ENCODE results near the gene C1orf210. TPM values are rescaled to one million over a fixed set of nuclear protein-coding genes. Genes with fewer than 3 reads are reported as not detected.

C1orf210 gene
- total RNA-seq (not detected in 2 replicates), polyA plus RNA-seq (not detected in 2 replicates), polyA minus RNA-seq (0.93 TPM in 1 of 2 replicates, not detected in the other)
- total RNA-seq (2013), result not detected

DNA sequence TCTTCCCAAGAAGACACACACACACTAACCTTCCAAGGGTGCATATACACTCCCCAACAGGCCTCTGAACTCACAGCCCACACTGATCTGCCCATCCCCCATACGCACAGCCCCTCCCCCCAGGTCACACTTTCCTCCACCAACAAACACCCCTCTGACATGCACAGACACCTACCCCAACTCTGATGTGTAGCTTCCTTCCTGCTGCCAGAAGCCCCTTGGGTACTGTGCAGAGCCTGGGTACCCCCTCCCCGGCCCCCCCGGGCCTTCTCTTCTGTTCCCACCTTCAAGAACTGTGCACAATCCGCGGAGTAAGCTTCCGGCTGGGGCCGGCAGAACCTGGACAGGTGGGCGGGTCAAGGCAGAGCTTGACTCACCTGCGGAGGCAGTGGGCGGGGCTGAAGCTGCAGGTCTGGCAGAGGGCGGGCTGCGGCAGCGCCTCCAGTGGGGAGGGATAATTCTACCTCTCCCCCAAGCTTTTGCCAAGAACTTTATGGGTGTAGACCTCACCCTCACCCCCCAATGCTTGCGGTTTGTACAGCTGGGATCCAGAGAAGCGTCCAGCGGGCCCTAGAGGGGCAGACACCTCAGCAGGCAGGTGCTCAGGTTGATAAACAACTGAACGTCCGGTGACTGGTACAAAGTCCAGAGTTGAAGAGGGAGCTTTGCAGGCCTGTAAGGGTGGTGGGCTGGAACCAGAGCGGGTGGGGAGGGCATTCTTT lies at the start of gene C1orf210:
Gene C1orf210, minus strand, starts transcription at position 313 of the 722 bp plus-strand sequence. CDS start 2,311 bp downstream, outside the sequence.
- no peak within 1 kb of the TSS for H3K27ac ChIP-seq (ENCODE audit: low read length in 2 of 2)
- WGBS (ENCODE audit: insufficient coverage), result 60% methylated on average over 13 of the region's 19 CpGs
- peaks cover 4% of the 10 kb centered on the region for H3K27me3 Mint-ChIP-seq
- CTCF ChIA-PET, result no interaction called here
- DNase-seq (no peak), ATAC-seq (ENCODE audit: low read depth) (no peak)
- no peaks in the 10 kb centered on the region for H3K4me1 ChIP-seq (ENCODE audit: control insufficient read depth in 2 of 2, insufficient read depth in 2 of 2, low read length in 2 of 2)
- POLR2A ChIA-PET, result no interaction called here
- H3K9me3 ChIP-seq (ENCODE audit: control extremely low read depth in 1 of 3, control insufficient read depth in 2 of 3, insufficient read depth in 1 of 3, low read length in 2 of 3), result peaks cover 0 to 5% (median 0%) of the 10 kb centered on the region in 3 donors
- H2AFZ ChIP-seq (ENCODE audit: insufficient read depth, low read depth, low read length, poor library complexity, severe bottlenecking), result no peak within 1 kb of the TSS
- H3K27ac Mint-ChIP-seq, result no peak within 1 kb of the TSS
- H3K4me3 ChIP-seq (ENCODE audit: control extremely low read depth in 1 of 5, extremely low read depth in 1 of 5, insufficient read depth in 1 of 5, low read depth in 2 of 5, low read length in 4 of 5), result no peak within 1 kb of the TSS
- no peaks in the 10 kb centered on the region for H3K36me3 ChIP-seq (replicated peaks in 1 of 2; ENCODE audit: control extremely low read depth in 1 of 2, control insufficient read depth in 1 of 2, extremely low read depth in 1 of 2, insufficient read depth in 2 of 2, low read length in 1 of 2)
- no peak within 1 kb of the TSS for H3K4me2 ChIP-seq (replicated peaks; ENCODE audit: low read depth, low read length, poor library complexity, severe bottlenecking)
- no peaks in the 10 kb centered on the region for H3K4me1 Mint-ChIP-seq
- H3K79me2 ChIP-seq (ENCODE audit: control insufficient read depth, insufficient read depth, low read length), result no peaks in the 10 kb centered on the region
- H3K27me3 ChIP-seq (replicated peaks in 1 of 4; ENCODE audit: control extremely low read depth in 1 of 4, control insufficient read depth in 3 of 4, insufficient read depth in 4 of 4, low read length in 3 of 4), result no peaks in the 10 kb centered on the region
- H3K4me3 Mint-ChIP-seq, result no peak within 1 kb of the TSS
- H3K9me3 Mint-ChIP-seq (ENCODE audit: insufficient read depth), result no peaks in the 10 kb centered on the region
- no peaks in the 10 kb centered on the region for H4K20me1 ChIP-seq (ENCODE audit: control insufficient read depth, insufficient read depth, low read length, poor library complexity, severe bottlenecking)
- intact Hi-C loops (cut with micrococcal nuclease), result no loop called here
- TF ChIP-seq, protein P1, sequence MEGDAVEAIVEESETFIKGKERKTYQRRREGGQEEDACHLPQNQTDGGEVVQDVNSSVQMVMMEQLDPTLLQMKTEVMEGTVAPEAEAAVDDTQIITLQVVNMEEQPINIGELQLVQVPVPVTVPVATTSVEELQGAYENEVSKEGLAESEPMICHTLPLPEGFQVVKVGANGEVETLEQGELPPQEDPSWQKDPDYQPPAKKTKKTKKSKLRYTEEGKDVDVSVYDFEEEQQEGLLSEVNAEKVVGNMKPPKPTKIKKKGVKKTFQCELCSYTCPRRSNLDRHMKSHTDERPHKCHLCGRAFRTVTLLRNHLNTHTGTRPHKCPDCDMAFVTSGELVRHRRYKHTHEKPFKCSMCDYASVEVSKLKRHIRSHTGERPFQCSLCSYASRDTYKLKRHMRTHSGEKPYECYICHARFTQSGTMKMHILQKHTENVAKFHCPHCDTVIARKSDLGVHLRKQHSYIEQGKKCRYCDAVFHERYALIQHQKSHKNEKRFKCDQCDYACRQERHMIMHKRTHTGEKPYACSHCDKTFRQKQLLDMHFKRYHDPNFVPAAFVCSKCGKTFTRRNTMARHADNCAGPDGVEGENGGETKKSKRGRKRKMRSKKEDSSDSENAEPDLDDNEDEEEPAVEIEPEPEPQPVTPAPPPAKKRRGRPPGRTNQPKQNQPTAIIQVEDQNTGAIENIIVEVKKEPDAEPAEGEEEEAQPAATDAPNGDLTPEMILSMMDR (IDR thresholded peaks at IDR 0.05), result no peak
- no peak for TF ChIP-seq EZH2 (IDR thresholded peaks at IDR 0.05; ENCODE audit: borderline replicate concordance, insufficient read depth, low read depth, low read length, poor library complexity, severe bottlenecking)
- H3K9ac ChIP-seq (ENCODE audit: low read length), result no peak within 1 kb of the TSS

DNA sequence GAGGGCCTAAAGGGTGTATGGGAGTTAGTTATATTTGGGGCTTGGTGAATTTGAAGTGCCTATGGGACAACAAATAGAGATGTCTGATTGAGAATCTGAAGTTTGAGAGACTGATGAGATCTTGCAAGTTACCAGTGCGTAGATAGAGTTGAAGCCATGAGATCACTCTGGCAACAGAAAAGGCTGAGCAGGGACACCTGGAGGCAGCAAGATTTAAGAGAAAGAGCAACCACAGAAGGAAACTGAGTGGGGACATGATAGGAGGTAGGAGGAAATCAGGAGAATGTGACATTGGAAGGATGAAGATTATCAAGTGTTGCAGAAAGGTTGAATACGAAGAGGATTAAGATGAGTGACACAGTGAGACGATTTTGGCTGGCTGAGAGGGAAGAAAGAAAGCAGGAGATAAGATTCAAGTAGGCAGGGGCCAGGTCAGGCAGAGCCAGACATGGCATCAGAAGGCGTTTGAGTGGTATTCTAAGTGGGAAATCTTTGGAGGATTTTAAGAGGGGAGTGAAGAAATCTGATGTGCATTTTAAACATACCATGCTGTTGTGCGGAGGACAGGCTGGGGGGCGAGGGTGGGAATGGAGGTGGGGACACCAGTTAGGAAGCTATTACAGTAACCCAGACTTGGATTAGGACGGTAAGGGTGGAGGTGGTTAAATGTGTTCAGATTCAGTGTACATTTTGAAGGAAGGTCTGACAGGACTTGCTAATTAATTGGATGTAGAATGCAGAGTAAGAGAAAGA lies 49.2 kb upstream of the C1orf210 start:
- intact Hi-C loops (cut with micrococcal nuclease), result no loop called here
- WGBS (ENCODE audit: insufficient coverage), result 71% methylated on average over 7 of the region's 7 CpGs

More for the DNA sequence above, 49.2 kb upstream of the C1orf210 start:
- Histone ChIP-seq H3K9ac (ENCODE audit: low read length) (no peak overlapping the region), H3K27ac (ENCODE audit: low read length in 2 of 2) (no peak overlapping the region), H3K4me2 (replicated peaks; ENCODE audit: low read depth, low read length, poor library complexity, severe bottlenecking) (no peak overlapping the region), H3K36me3 (replicated peaks in 1 of 2; ENCODE audit: control extremely low read depth in 1 of 2, control insufficient read depth in 1 of 2, extremely low read depth in 1 of 2, insufficient read depth in 2 of 2, low read length in 1 of 2) (no peaks in the 10 kb centered on the region), H4K20me1 (ENCODE audit: control insufficient read depth, insufficient read depth, low read length, poor library complexity, severe bottlenecking) (no peaks in the 10 kb centered on the region), H3K4me3 (ENCODE audit: control extremely low read depth in 1 of 5, extremely low read depth in 1 of 5, insufficient read depth in 1 of 5, low read depth in 2 of 5, low read length in 4 of 5) (no peak overlapping the region), H3K79me2 (ENCODE audit: control insufficient read depth, insufficient read depth, low read length) (no peaks in the 10 kb centered on the region), H3K27me3 (replicated peaks in 1 of 4; ENCODE audit: control extremely low read depth in 1 of 4, control insufficient read depth in 3 of 4, insufficient read depth in 4 of 4, low read length in 3 of 4) (peaks cover 0 to 3% (median 0%) of the 10 kb centered on the region in 4 experiments), H2AFZ (ENCODE audit: insufficient read depth, low read depth, low read length, poor library complexity, severe bottlenecking) (no peak overlapping the region), H3K9me3 (ENCODE audit: control extremely low read depth in 1 of 3, control insufficient read depth in 2 of 3, insufficient read depth in 1 of 3, low read length in 2 of 3) (no peaks in the 10 kb centered on the region), H3K4me1 (ENCODE audit: control insufficient read depth in 2 of 2, insufficient read depth in 2 of 2, low read length in 2 of 2) (no peaks in the 10 kb centered on the region)
- no peaks in the 10 kb centered on the region for H3K27me3 Mint-ChIP-seq
- DNase-seq, result no peak
- no peaks in the 10 kb centered on the region for H3K9me3 Mint-ChIP-seq (ENCODE audit: insufficient read depth)
- POLR2A ChIA-PET, result no interaction called here
- no peak overlapping the region for H3K4me3 Mint-ChIP-seq
- TF ChIP-seq EZH2 (IDR thresholded peaks at IDR 0.05; ENCODE audit: borderline replicate concordance, insufficient read depth, low read depth, low read length, poor library complexity, severe bottlenecking), result no peak
- TF ChIP-seq, protein P1 (IDR thresholded peaks at IDR 0.05), result no peak
- no peak for ATAC-seq (ENCODE audit: low read depth)
- CTCF ChIA-PET, result no interaction called here
- no peaks in the 10 kb centered on the region for H3K4me1 Mint-ChIP-seq
- H3K27ac Mint-ChIP-seq, result no peak overlapping the region
